Measurements from ENCODE around the gene IGF2BP2.
"Not testable (repeated sequence)": the region's sequence is repeated elsewhere in the genome, so short reads cannot be mapped to it uniquely, and the experiment has no call there.

The IGF2BP2 gene

DNA sequence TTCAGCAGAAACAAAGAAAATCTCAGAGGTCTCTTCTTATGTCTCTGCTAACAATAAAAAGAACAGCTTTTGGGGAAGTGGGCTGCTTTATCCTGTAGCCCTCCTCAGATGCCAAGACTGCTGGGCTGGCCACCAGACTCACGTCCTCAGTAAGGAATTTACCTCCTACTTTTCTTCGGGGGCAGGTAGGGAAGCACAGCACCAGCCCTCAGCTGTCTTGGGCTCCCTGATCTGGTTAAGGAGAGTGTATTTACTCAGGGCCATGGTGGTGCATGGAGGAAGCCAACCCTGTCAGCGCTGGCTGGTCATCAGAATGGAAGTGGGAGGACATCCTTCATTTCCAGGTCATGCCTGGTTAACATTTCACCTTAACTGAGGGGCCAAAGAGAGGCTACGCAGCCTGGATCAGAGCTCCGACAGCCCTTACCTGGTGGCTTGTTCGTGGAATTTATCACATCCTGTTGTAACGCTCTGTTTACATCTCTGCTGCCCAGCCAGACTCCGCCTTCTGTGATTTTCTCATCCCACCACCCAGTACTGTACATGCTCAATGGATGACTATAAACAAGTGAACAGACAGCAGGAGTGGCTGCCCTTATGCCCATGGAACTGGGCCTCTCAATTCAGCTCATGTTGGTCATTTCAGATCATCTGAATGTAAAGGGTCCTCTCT lies 108.3 kb downstream of the IGF2BP2 start:
- in situ Hi-C loops (cut with MboI; ENCODE audit: low sequenced_read_pairs), result no loop called here

DNA sequence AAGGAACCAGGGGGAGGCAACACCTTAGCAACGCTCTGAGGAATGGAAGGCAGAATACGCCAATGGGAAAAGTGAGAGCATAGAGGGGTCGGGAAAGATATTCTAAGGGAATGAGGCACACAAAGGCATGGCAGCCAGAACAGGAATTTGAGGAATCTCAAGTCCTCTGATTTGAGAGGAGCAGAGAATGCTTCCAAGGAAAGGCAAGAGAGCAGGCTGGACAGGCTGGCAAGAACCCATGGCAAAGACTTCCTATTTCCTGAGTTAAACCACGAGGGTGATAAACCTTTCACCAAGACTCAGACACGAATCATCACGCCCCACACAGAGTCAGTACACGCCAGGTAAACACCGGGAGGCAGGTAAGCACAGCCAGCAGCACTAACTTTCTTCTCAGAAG lies 109.8 kb downstream of the IGF2BP2 start:
- in situ Hi-C loops (cut with MboI; ENCODE audit: low sequenced_read_pairs), result no loop called here

- in situ Hi-C loops (cut with MboI; ENCODE audit: low sequenced_read_pairs), result no loop called here
These were observed 110.8 kb downstream of the IGF2BP2 start for GRCh38 chr3:185714085-185714484.

DNA sequence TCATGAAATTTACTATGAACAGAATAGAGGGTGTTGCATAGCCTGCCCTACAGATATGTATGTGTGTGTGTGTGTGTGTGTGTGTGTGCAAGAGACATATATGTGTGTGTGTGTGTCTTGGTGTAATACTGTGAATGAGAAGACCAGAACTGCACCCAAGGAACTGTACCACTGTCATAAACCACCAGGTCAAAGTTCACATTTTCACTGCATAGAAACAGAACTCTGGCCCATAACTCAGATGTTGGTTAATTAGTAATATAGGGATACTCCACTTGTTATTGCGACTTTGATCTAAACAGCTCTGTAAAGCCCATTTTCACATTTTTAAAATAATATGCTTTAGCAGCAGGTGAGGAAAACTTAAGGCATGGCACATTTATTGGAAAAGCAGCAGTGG lies 111.8 kb downstream of the IGF2BP2 start:
- in situ Hi-C loops (cut with MboI; ENCODE audit: low sequenced_read_pairs), result no loop called here

GRCh38 chr3:185712337-185712736 lies 112.5 kb downstream of the IGF2BP2 start:
- in situ Hi-C loops (cut with MboI; ENCODE audit: low sequenced_read_pairs), result no loop called here

- in situ Hi-C loops (cut with MboI; ENCODE audit: low sequenced_read_pairs), result no loop called here
These were observed 113.5 kb downstream of the IGF2BP2 start for GRCh38 chr3:185711255-185711870.

DNA sequence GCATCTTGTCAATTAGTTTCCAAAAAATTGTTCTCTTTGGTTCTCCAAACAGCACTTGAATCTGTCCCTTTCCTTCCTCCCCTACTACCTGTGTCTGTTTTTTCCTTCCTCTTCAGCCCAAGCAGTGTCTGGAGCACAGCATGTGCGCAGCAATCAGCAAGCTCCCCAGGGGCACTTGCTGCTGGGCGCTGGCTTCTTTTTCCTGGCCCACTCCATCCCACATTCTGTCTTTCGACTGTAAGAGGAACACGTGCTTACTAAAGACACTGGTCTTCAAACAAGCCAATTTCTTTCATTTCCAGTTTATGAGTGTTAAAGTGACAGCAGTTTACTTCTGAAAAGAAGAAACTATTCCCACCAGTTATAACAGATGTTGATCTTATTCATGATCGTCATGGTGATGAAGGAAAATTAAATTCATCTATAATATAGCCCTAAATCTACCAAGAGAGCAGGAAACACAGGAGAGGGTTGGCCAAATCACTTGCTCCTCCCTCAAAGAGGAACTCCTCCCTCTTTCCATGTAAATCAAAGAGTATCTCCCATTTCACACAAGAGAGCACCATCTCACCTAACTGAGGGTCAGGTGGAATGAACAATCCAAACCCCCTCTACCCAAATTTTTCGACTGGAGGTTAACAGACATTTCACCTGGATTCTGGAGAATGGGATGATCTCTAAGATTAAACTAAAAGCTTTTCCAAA lies 115.4 kb downstream of the IGF2BP2 start:
- in situ Hi-C loops (cut with MboI; ENCODE audit: low sequenced_read_pairs), result no loop called here

- in situ Hi-C loops (cut with MboI; ENCODE audit: low sequenced_read_pairs), result no loop called here
These were observed 116.5 kb downstream of the IGF2BP2 start for GRCh38 chr3:185708392-185708791.

DNA sequence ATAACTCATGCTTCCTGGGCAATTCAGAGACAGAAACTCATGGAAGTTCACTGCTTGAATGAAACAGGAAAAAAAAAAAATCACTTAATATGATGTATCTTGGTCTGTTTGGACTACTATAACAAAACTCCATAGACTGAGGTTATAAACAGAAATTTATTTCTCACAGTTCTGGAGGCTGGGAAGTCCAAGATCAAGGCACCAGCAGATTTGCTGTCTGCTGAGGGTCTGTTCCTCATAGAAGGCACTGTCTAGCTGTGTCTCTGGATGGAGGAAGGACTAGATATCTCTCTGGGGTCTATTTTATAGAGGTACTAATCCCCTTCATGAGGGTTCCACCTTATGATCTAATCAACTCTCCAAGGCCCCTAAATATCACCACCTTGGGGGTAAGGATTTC lies 119.3 kb downstream of the IGF2BP2 start:
- in situ Hi-C loops (cut with MboI; ENCODE audit: low sequenced_read_pairs), result no loop called here

DNA sequence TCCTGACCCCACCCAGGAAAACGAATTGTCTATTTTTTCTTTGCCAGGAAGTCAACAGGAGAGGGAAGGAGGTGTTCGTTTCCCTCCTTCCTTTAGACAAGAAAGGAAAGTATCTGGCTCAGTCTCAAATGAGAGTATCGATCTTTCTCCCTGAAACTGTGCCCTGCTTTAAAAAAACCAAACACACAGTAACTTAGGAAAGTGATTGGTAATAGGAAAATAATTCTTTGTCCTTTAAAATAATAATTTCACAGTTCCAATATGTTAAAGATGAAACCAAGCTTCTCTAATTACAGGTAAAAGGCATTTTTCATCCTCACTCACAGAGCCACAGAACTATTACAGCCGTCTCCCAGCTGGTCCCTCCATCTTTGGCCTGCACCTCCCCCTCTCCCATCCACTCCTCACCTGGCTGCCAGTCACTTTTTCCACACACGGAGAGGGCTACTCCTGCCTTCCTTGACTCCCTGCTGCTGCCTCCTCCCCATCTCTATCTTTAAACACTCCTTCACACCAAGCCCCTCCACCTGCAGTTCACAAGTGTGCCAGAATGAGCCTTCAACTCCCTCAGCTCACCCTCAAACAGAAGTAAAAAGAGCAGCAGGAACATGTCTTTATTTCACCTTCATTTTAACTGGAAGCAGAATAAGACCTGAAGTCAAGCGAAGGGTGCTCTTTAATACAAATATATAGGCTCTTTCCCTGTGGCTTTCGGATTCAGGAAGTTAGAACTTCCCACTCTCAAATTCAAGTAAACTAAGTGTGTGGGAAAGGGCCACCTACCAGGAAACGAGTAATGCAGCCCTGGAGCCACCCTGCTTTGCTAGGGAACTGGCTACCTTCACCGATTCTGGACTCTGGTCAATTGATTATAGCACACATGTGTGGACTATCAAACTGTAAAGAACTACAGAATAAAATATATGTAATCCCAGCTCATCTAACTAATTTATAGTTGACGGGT lies 122.3 kb downstream of the IGF2BP2 start:
- in situ Hi-C loops (cut with MboI; ENCODE audit: low sequenced_read_pairs), result no loop called here

GRCh38 chr3:185701611-185702261 lies 123.1 kb downstream of the IGF2BP2 start:
- in situ Hi-C loops (cut with MboI; ENCODE audit: low sequenced_read_pairs), result no loop called here

GRCh38 chr3:185699927-185700326 lies 124.9 kb downstream of the IGF2BP2 start:
- in situ Hi-C loops (cut with MboI; ENCODE audit: low sequenced_read_pairs), result no loop called here

DNA sequence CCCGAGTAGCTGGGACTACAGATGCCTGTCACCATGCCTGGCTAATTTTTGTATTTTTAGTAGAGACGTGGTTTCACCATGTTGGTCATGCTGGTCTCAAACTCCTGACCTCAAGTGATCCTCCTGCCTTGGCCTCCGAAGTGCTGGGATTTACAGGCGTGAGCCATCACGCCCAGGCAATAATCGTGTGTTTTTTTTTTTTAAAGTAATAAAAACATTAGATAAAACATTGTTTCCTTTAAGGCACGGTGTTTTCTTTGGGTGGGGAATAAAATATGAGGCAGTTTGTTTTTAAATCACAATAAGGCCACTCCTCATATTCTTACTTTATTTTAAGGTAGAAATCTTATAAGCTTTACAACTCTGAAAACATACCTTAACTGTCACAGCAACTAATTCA lies 127.6 kb downstream of the IGF2BP2 start:
- in situ Hi-C loops (cut with MboI; ENCODE audit: low sequenced_read_pairs), result not testable (repeated sequence)

DNA sequence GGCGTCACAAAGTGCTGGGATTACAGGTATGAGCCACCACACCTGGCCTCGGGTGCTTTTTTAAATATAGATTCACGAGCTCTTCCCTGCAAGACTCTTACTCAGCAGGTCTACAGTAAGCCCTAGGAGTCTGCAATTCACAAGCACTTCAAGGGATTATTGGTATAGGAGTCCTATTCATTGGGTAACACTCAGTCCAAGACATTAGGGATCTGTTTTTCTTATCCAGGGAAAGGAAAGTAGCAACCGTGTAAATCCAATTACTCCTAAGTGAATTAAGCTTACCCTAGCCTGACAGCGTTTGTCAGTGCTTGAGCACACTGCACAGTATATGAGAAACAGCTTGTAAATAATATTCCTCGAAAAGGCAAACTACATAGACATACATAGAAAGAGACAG lies 128.8 kb downstream of the IGF2BP2 start:
- in situ Hi-C loops (cut with MboI; ENCODE audit: low sequenced_read_pairs), result no loop called here

DNA sequence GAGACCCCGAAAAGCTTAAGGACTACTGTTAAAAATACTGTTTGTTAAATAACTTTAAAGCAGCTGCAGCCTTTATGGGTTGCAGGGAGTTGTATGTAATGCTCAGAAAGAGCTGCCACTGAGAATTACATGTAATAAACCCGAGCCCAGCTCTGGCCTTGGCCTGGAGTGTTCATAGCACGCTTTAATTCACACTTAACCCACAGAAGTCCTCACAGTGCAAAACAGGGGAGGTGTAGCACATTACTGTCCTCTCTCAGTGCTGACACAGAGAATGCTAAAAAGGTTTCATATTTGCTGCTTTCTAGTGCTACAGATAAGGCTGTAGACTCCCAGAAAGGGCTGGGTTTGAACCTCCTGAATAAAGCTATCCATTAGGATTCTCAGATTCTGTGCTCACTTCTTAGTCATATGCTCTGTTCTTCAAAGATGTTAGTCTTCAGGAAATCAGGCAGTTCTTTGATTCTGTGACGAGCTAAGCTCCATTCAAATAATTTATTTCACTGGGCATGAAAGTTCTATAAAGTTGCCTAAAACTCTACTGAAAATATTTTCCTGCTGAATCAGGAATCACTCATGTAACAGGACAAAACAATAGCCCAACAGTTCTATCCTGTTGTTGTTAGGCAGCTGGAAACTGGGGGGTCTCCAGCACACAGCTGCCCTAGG lies 130.7 kb downstream of the IGF2BP2 start:
- in situ Hi-C loops (cut with MboI; ENCODE audit: low sequenced_read_pairs), result no loop called here

GRCh38 chr3:185691622-185692021 lies 133.2 kb downstream of the IGF2BP2 start:
- in situ Hi-C loops (cut with MboI; ENCODE audit: low sequenced_read_pairs), result no loop called here

- in situ Hi-C loops (cut with MboI; ENCODE audit: low sequenced_read_pairs), result no loop called here
These were observed 137.5 kb downstream of the IGF2BP2 start for GRCh38 chr3:185687271-185687878.

DNA sequence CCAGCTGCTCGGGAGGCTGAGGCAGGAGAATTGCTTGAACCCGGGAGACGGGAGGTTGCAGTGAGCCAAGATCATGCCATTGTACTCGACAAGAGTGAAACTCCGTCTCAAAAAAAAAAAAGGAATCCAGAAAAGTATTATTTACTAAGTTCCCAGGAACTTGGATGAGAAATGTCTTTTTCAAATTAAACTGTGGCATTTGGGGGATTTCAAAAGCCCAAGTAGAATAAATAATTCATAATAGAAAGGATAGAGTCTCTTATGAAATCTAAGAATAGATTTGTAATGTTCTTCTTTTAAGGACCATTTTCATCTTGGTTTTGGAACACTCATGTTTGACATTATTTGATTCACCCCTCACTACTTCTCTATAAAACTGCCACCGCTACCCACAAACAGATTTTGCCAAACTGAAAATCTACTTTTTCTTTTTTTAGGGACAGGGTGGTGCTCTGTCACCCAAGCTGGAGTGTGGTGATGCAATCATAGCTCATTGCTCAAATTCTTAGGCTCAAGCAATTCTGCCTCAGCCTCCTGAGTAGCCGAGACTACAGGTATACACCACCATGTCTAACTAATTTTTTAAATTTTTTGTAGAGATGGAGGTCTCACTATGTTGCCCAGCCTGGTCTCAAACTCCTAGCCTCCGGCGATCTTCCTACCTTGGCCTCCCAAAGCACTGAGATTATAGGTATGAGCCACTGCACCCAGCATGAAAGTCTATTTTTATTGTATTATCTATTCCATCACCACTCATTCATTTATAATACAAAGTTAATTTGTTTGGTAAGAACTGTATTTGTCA lies 139.4 kb downstream of the IGF2BP2 start:
- in situ Hi-C loops (cut with MboI; ENCODE audit: low sequenced_read_pairs), result no loop called here

GRCh38 chr3:185680231-185680630 lies 144.6 kb downstream of the IGF2BP2 start:
- in situ Hi-C loops (cut with MboI; ENCODE audit: low sequenced_read_pairs), result no loop called here
